ENCODE results near the gene HOXA9.

HOXA9 gene

DNA sequence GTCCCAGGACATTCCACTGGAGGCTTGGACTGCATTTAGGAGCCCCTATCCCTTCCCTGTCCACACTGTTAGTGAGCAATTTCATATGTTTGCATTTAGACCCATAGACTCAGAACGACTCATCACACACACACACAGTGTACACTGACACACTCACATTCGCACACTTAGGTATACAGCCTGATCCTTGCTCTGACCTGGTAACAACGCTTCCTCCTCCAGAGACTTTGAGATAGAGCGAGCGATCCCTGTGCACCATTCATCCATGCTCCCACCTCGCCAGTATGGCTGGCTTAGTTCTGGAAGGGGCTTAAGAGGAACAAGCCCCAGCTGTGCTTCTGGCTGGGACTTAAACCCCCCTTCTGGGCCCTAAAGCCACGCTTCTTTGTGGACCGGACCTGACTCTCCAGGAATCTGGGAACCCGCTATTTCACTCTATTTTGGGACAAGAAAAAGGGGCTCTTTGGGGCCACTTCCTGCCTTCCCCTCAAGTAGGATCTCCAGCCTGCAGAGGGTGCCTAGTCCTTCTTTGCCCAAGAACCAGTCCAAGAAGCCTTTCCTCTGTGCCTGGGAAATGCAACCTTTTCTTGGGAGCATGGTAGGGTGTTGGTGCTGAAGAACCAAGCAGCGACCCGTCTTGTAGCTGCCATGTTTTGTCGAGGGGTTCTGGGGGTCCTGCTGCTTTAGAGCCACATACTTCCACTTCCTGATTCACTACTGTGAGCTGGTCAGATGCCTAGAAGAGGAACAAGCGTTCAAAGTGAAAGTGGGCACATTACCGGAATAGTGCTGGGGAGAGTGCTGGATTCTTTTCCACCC is 35.6 kb upstream of the HOXA9 start:
- ATAC-seq (no peak), DNase-seq (no peak)

DNA sequence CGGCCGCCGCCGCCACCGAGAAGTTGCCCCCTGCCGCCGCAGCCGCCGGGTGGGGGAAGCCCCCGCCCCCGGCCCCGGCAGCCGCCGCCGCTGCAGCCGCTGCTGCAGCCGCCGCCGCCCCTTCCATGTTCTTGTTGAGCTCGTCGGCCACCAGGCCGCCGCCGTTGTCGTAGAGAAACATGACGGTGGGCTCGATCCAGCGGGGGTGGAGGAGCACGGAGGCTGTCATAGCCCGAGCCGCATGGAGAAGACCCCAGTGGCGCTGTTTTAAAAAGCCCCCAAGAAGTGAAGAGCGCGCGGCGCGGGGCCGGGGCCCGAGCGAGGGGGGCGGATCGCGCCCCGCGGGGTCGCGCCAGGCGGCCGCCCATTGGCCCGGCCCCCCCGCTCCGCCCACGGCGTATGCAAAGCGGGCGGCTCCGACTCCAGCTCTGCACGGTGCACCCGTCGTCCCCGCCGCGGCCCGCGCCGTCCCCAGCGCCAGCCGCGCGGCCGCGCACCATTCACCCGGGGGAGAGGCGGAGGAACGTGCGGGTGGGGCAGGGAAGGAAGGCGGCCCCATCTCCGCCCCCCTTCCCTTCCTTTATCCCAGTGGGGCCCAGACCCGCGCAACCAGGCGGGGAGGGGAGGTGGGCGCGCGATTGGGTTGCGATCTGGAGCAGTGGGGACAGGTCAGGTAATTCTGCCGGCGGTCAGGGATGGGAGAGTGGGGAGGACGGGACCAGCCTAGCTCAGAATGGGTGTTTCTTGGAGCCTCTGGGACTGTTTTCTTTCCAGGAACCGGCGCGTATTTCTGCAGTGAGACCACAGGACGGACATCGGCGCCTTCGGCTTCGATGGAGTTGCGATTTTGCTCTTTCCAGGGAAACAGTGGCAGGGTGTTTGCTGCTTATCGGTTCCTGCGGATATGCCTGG is 34.8 kb upstream of the HOXA9 start, which contains the start of gene HOXA13:
Gene HOXA13, minus strand, starts transcription at position 243 of the 912 bp plus-strand sequence. Its CDS starts 14 bp downstream, at position 229.
- DNase-seq: no peak

DNA sequence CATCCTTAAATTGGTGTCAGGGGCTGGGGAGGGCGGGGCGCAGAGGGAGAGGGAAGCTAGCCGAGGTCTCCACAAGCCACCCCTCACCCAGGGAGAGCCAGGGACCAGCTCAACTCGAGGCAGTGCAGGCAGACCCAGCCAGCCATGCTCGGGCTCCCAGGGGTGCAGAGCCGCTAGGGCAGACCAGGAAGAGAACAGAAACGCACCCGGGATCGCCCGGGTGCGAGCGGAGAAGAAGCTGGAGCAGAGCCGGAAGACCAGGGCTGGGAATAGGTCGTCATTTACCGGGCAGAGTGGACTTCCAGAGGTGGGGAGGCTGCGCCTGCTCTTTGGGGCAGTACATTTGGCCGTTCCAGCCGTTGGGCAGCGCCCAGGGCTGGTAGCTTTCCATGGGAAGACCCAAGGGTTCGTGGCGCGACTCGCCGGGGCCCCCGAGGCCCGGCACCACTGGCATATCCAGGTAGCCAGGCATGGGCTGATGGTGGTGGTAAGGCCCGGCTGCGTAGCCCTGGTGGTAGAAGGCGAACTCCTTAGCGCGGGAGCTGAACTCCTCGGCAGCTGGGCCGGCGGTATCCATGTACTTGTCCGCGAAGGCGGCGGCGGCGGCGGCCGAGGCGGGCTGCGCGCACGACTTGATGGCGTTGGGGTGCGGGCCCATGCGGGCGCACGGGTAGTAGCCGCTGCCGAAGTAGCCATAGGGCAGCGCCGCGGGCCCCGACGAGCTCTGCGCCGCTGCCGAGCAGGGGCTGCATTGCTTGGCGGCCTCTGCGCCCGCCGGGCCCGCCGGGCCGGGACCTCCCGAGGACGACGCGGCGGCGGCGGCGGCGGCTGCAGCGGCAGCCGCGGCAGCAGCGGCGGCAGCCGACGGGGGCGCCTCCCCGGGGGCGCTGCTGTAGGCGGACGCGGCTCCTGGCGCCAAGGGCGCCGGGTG is 33.8 kb upstream of the HOXA9 start:
- ATAC-seq (no peak), DNase-seq (no peak)

More for the DNA sequence above, 34.8 kb upstream of the HOXA9 start, which contains the start of gene HOXA13:
- peak; percentile 57 for ATAC-seq

GRCh38 chr7:27198138-27198841 is 33.0 kb upstream of the HOXA9 start:
- ATAC-seq: no peak
- DNase-seq: no peak

- no peak for ATAC-seq
- no peak for DNase-seq
Measured at GRCh38 chr7:27197137-27198042, 32.1 kb upstream of the HOXA9 start.

DNA sequence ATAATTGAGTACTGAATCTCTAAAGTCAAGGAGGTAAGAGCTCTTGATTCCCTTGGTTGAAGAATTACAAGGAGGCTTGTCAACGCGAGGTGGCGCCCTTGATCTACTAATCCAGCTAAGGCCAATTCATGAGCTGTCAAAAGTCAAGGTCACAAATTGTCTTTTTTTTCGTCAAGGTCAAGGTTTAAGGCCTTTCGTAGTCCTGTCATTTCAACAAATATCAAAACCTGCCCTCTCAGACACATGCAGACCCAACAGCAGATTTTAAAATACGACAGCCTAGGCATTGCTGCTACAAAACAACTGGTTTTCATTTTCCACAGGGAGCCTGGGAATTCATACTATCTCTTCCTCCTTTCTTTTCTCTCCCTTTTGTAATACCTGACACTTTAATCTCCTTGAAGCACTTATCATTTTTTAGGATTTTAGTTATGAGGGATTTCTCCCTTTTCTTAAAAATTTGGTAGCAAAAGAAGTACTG is 31.0 kb upstream of the HOXA9 start:
- ATAC-seq (no peak), DNase-seq (peak; percentile 85)

GRCh38 chr7:27194686-27195379 is 29.5 kb upstream of the HOXA9 start:
- DNase-seq (no peak), ATAC-seq (no peak)

GRCh38 chr7:27194002-27194352 is 28.6 kb upstream of the HOXA9 start:
- DNase-seq: no peak
- no peak for ATAC-seq

DNA sequence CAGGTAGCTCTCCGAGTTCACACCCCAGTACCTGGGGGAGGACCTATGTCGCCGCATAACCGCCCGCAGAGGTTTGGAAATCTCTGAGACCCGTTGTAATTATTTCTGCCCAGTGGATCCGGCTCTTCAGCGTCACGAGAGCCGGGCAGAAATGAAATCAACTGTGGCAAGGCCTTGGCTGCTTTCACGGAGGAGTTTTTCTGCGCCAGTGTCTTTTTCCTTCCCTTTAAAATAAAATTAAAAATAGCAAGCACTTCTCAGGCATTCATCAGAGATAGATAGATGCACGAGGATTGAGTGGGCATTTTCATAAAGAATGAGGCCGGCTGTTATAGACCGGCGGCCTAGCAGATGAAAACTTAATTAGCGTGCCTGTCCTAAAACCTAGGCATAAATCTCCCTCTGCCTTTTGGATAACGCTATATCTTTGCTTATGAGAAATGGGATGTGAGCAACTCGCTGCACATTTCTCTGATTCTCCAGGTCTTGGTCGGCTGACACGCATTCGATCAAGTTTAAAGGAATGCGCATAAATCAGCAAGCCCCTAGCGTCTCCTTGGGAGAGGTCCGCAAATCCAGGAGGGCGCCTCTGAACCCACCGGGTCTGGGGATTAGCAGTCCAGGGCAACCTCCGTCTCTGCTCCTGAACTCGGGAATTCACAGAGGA is 28.1 kb upstream of the HOXA9 start:
- DNase-seq: no peak

GRCh38 chr7:27192546-27193334 is 27.4 kb upstream of the HOXA9 start:
- DNase-seq (no peak), ATAC-seq (peak; percentile 20)

More for the DNA sequence above, 28.1 kb upstream of the HOXA9 start:
- no peak for ATAC-seq

DNA sequence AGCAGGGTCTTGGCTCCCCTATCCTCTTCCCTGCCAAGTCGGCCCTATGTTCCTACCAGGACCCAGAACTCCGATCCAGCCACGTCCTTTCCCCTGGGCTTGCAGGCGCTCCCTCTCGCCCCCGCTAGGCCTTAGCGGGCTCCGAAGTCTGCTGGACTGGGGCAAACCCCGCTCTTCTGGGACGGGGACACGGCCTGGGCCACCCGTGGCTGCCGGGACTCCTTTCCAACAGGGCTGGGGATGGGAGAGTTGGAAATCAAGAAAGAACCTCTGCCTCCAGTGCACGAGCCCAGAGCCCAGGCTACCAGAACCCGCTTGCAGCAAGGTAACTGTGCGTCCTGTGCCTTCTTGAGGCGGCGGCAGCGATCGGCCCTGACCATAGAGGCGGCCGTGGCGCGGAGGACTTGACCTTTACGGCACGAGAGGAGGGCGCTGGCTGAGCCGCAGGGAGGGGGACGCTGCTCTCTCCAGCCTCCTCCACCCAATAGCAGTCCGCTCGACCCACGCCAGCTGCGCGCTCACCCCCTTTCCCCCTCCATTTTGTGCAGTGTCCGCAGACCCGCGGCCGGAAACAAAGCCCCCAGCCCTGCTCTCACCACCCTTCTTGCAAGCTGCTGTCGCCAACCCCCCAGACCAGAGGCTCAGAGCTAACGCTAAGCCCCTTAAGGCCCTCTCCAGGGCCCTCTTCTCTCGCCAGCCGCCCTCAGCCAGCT is 26.7 kb upstream of the HOXA9 start:
- ATAC-seq (no peak), DNase-seq (no peak)

- DNase-seq (no peak), ATAC-seq (no peak)
Measured at GRCh38 chr7:27191161-27191731, 25.9 kb upstream of the HOXA9 start.

DNA sequence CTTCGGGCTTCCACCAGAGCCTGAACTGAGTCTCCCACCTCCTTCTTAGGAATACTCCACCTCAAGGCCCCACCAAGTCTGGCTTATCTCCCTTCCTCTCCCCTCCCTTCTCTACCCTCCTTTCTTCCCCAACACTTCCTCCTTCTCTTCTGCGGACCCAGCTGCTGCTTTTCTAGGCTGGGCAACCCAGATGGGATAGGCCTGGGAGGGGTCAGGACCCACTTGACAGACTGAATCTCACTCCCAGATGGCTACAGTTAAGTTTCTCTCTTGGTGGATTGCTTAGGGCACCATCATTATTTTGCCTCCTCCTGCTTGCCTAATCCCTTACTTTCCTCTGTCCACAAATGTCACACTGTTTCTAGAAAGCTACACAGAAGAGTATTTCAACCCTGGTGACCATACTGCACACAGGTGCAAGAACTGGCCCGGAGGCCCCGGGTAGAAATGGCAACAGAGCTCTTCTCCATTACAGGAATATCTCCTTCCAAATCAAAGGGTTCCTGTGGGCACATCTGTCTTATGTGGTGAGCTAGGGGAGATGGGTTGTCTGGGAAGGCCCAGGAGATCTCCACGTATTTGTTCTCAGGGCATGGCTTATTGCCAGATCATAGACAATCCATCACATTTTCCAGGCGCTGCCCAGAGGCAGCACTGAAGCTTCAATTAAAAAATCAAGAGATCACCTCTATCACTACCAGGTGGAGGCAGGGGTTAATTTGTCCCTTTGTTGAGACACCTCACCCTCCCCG is 24.8 kb upstream of the HOXA9 start:
- ATAC-seq: no peak
- DNase-seq: no peak

- ATAC-seq (no peak), DNase-seq (no peak)
Measured at GRCh38 chr7:27189295-27189996, 24.1 kb upstream of the HOXA9 start.
